KMS-11 (cell line): ENCODE data around the gene ATP1A4.

Experiments used
- H2AFZ ChIP-seq: fragments of 200-600 bp; sonication (generic); 2 replicates; pipeline ENCODE4 v1.6.1; 2016; ENCODE audit warnings: antibody characterized with exemption, mixed run types, low read depth
- H3K27ac ChIP-seq: fragments of 200-600 bp; sonication (generic); 2 replicates; pipeline ENCODE4 v1.6.1; 2016; ENCODE audit warnings: mild to moderate bottlenecking, mixed run types
- H3K27me3 ChIP-seq: fragments of 200-600 bp; sonication (generic); 2 replicates; pipeline ENCODE4 v1.6.1; 2017; ENCODE audit warnings: mild to moderate bottlenecking, low read depth, mixed run types, moderate library complexity; ENCODE audit not compliant: insufficient read depth
- H3K36me3 ChIP-seq: fragments of 200-600 bp; sonication (generic); 2 replicates; pipeline ENCODE4 v1.6.1; 2017; ENCODE audit warnings: mild to moderate bottlenecking, mixed run types; ENCODE audit not compliant: insufficient read depth
- H3K4me1 ChIP-seq: fragments of 200-600 bp; sonication (generic); 2 replicates; pipeline ENCODE4 v1.6.1; 2016; ENCODE audit warnings: mild to moderate bottlenecking, low read depth, mixed run types; ENCODE audit not compliant: poor library complexity, severe bottlenecking
- H3K4me2 ChIP-seq: fragments of 200-600 bp; sonication (generic); 2 replicates; pipeline ENCODE4 v1.7.0; 2016; ENCODE audit warnings: mild to moderate bottlenecking, mixed run types
- H3K4me3 ChIP-seq: fragments of 200-600 bp; sonication (generic); IDR thresholded peaks from 2 replicates; pipeline ENCODE4 v1.6.1; 2017; ENCODE audit warnings: low read depth, low read length, mixed read lengths; ENCODE audit not compliant: insufficient read depth
- H3K79me2 ChIP-seq: fragments of 200-600 bp; sonication (generic); 2 replicates; pipeline ENCODE4 v1.6.1; 2016; ENCODE audit warnings: low read depth, mixed run types; ENCODE audit not compliant: insufficient read depth
- H3K9ac ChIP-seq: fragments of 200-600 bp; sonication (generic); 2 replicates; pipeline ENCODE4 v1.6.1; 2016; ENCODE audit warnings: mild to moderate bottlenecking, mixed run types
- H4K20me1 ChIP-seq: fragments of 200-600 bp; sonication (generic); 2 replicates; pipeline ENCODE4 v1.6.1; 2016; ENCODE audit warnings: mild to moderate bottlenecking, mixed run types; ENCODE audit not compliant: insufficient read depth
- CTCF ChIP-seq: fragments of 200-600 bp; sonication (generic); conservative IDR thresholded peaks from 2 replicates; pipeline ENCODE4 v1.6.1; 2017; ENCODE audit warnings: low read depth, mild to moderate bottlenecking, antibody characterized with exemption, low read length, moderate library complexity, mixed read lengths

ATP1A4 gene

GRCh38 chr1:160206421-160207117 is 55.2 kb downstream of the ATP1A4 start:
- no peak overlapping the region for H3K27ac ChIP-seq
- peaks cover 66% of the 10 kb centered on the region for H3K4me1 ChIP-seq

GRCh38 chr1:160207118-160207650 is 55.8 kb downstream of the ATP1A4 start:
- no peak for TF ChIP-seq CTCF
- H3K79me2 ChIP-seq: peaks cover 47% of the 10 kb centered on the region
- H3K4me3 ChIP-seq: no peak overlapping the region
- H3K9ac ChIP-seq: no peak overlapping the region
- peak overlapping the region; percentile 95; the same call in 1 of the 2 replicates for H3K4me2 ChIP-seq
- peaks cover 7% of the 10 kb centered on the region; the same call in 1 of the 2 replicates for H3K36me3 ChIP-seq
- H3K27me3 ChIP-seq: no peaks in the 10 kb centered on the region
- no peak overlapping the region for H2AFZ ChIP-seq
- peaks cover 66% of the 10 kb centered on the region for H3K4me1 ChIP-seq
- H3K27ac ChIP-seq: no peak overlapping the region
- H4K20me1 ChIP-seq: 0 out of 2 replicates have a peak, but pooled peaks cover 4% of the 10 kb centered on the region

More at GRCh38 chr1:160206421-160207117, 55.2 kb downstream of the ATP1A4 start:
- Histone ChIP-seq H3K79me2 (peaks cover 47% of the 10 kb centered on the region), H3K36me3 (peaks cover under 1% of the 10 kb centered on the region; the same call in 1 of the 2 replicates), H3K9ac (peak overlapping the region; percentile 95), H3K4me3 (peak overlapping the region; percentile 98), H3K4me2 (peak overlapping the region; percentile 95), H4K20me1 (0 out of 2 replicates have a peak, but pooled peaks cover 4% of the 10 kb centered on the region), H3K27me3 (no peaks in the 10 kb centered on the region), H2AFZ (no peak overlapping the region)
- TF ChIP-seq CTCF: no peak

GRCh38 chr1:160207771-160208556 is 56.6 kb downstream of the ATP1A4 start:
- Histone ChIP-seq H3K4me3 (no peak overlapping the region), H3K79me2 (peaks cover 47% of the 10 kb centered on the region), H2AFZ (no peak overlapping the region), H3K27ac (no peak overlapping the region; the same call in 1 of the 2 replicates), H3K4me2 (no peak overlapping the region), H3K4me1 (peaks cover 66% of the 10 kb centered on the region), H3K9ac (no peak overlapping the region), H3K36me3 (peaks cover 12% of the 10 kb centered on the region; the same call in 1 of the 2 replicates), H3K27me3 (no peaks in the 10 kb centered on the region), H4K20me1 (0 out of 2 replicates have a peak, but pooled peaks cover 4% of the 10 kb centered on the region)
- no peak for TF ChIP-seq CTCF

GRCh38 chr1:160208557-160209320 is 57.3 kb downstream of the ATP1A4 start:
- Histone ChIP-seq H3K27ac (peak overlapping the region; percentile 4; the same call in 1 of the 2 replicates), H2AFZ (no peak overlapping the region), H3K4me1 (peaks cover 61% of the 10 kb centered on the region), H3K36me3 (peaks cover 17% of the 10 kb centered on the region; the same call in 1 of the 2 replicates), H3K27me3 (no peaks in the 10 kb centered on the region), H4K20me1 (0 out of 2 replicates have a peak, but pooled peaks cover 4% of the 10 kb centered on the region), H3K79me2 (peaks cover 47% of the 10 kb centered on the region), H3K4me3 (no peak overlapping the region), H3K4me2 (no peak overlapping the region; the same call in 1 of the 2 replicates), H3K9ac (no peak overlapping the region; the same call in 1 of the 2 replicates)
- TF ChIP-seq CTCF: no peak
